HG03108 (cell line): ENCODE data around the gene CCL1.

Source experiments
- ATAC-seq: cut with Tn5 transposase; IDR thresholded peaks from one replicate; pipeline ENCODE4 v1.9.1; 2021; ENCODE audit warnings: moderate library complexity; ENCODE audit not compliant: unreplicated experiment

Gene CCL1

DNA sequence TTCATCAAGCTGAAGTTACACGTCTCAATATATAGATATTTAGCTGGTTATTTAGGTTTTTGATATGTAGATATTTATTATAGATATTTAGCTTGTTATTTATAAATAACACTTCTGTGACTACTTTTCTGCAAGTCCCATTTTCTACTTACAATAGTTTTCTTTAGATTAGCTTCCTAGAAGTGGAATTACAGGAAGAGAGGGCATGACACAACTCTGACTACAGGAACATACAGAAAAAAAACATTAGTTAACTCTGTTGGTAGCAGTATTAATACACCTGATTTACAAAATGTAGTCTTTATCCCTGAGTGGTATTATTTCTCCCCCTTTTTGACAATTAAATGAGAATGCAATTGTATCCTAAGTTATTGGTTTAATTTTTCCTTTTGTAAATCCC is 21.2 kb upstream of the CCL1 start:
- ATAC-seq = no peak

DNA sequence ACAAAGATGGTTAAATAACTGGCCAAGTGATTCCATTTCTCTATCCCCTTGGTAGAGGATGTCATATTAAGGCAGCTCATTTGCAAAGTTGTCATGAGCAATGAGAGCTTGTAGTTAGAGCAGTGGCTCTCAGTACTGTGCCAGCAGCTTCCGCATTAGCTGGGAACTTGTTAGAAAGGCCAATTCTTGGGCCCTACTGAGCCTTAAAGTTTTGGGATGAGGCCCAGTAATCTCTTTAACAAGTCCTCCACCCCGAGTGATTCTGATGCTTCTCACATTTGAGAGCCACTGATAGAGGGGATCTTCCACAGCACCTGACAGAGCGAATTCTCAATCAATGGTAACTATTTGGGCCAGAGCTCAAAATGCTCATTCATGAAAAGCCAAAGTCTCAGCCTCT is 20.2 kb upstream of the CCL1 start:
- no peak for ATAC-seq

DNA sequence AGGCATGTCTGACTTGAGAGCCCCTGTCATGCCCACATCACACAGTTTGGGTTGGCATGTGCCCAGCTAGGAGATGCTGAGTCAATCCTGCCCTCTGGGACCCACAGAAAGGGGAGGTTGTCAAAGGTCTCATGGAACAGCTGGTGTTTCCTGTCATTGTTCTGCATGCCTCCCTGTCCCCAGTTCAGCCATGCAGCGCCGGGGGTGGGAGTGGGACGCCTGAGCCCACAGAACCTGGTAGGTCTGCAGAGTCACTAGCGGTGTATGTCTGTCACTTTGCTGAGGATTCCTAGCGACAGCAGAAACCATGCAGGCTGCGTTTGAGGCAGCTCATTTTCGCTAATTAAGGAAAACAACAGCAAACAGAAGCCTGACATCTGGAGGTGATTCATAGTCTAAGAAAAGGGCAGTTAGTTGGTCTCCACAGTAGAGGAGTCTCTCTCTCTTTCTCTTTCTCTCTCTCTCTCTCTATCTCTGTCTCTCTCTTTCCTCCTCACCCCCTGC is 19.6 kb upstream of the CCL1 start:
- ATAC-seq = no peak

DNA sequence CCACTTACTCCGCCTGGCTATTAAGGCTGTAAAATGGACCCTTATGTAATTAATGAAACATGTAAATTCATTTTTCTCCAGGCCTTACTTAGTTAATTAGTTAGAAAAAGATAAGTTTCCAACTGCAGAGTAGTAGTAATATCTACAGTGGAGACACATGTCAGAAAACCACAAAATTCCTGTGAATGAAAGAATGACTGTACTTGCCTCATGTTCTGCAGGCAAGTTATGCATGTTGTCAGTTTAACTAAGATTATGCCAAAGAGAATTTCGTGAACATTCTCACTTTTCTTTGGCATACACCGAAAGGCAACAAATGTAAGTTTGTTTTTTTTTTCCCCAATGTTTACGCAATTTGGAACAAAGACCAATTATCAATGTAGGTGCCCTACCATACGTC is 16.8 kb upstream of the CCL1 start:
- no peak for ATAC-seq

DNA sequence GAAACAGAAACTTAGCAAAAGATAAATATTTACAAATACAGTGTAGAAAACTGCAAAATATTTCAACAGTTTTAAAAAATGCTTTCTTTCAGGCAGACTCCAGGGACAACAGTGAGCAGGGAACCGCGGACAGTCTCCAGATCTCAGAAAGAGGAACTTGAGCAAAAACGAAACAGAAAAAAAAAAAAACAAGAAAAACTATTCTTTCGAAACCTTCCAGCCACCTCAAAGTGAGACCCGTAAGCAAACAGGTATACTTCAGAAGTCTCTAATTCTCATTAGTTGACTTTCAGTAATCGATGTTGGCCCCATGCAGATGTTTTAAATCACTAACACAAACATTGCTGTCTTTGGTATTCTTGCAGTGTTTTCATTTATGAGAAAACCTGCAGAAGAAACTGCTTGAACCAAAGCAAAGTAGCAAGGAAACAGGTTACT is 15.7 kb upstream of the CCL1 start:
- ATAC-seq = peak; percentile 54

DNA sequence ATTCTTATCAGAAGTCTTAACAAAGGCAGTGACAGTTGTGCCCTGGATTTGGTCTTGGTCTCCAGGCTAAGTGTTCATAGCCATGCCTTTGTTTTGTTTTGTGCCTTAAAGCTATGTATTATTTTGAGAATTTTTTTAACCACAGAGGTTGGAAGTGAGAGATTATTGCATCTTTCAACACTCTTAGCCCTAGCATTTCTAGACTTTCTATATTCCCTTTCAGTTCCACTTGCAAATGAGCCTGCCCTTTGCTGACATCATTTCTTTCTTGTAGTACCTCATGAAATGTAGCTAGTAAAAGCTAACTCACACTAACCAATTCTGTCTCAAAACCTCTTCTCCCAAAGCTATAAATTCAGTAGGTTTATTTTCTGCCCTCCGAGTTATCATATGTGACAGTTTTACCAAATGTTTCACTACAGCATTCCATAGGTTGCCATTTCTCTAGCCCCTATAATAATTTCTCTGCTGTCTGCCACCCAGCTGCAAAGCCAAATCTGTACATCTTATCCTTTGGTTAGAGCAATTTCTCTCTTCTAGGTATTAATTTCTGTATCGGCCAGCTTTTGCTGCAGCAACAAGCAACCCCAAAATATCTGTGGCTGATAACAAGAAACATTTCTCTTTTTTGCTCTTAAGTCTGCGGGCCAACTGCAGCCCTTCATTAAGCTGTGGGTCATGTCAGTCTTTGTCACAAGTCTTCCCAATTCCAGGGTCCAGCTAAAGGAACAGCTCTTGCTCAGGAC is 14.2 kb upstream of the CCL1 start:
- peak; percentile 47 for ATAC-seq

DNA sequence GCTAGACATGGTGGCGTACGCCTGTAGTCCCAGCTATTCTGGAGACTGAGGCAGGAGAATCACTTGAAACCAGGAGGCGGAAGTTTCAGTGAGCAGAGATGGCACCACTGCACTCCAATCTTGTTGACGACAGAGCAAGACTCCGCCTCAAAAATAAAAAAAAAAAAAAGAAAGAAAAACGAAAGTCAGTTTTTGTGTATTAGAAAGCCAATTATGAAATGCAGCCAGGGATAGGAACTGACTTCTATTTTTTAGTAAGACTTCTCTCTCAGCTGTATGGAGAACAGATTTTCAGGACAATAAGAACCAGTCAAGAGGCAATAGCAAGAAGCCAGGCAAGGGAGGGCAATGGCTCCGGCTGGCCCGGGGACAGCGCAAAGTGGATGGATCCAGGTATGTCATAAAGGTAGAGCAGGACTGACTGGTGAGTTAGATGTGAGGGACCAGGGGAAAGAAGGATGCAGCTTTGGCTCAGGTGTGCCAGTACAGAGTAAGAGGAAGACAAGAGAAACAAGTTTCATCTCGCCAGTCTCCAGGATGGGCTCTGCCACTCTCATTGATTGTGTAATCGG is 12.5 kb upstream of the CCL1 start:
- ATAC-seq = no peak

DNA sequence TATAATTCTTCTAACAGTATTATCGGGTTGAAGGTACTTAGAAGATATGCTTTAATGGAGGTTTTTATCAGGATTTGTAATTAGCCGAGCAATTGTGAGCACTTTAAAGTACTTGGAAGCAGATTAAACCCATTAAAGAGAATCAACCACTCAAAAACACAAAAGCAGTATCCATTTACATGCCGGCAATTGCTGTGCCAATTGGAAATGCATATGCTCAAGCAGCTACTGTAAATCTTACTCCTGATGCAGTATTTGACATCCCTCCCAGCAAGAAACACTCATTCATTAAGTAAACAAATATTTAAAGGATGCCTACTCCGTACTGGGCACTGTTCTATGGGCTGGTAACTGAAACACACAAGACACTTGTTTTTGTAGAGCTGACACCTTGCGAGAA is 11.4 kb upstream of the CCL1 start:
- ATAC-seq = no peak

DNA sequence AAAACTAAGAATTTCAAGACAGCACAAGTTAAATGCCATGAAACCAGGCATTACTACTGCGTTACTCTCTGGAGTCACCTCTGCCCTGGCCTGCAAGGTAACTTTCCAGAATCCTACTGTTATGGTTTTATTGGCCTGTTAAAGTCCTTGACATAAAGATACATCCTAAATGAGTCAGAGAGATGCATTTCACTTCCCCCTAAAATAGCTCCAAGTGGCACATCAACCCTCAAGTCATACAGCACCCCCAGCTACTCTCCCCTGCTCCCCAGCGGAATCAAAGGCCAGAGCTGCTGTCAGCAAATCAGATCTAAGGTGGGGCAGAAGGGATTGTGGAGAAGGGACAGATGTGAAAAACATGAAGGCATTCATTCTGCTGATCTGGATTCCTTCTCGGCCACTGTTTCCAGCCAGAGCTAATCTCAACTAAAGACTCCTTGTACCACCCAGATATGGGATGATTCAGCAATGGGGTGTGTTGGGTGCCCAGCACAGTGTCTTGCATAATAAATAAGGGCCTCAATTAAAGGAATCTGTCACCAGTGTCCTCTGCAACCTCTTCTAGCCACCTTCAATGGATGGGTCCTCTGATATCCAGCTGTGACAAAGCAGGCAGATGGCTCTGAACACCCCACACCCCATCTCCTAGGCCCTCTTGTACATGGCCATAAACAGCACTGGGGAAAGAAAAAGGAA is 8.5 kb upstream of the CCL1 start:
- no peak for ATAC-seq

DNA sequence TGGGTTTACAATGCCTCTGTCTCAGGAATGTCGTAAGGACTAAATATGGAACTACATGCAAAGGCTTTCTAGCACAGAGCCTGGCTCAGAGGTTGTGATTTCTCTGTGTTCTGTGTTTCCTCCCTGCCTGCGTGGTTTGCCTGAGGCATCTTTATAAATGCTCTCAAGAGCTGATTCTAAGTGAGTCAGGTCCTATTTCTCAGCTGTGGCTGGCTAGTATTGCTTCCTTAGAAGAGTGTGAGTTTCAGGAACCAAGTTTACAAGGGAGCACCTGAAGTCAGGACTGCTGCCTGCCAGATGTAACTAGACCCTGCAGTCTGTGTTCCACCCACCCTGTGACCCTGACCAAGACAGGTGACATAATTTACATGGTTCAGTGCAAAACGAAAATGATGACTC is 8.0 kb upstream of the CCL1 start:
- ATAC-seq = no peak

DNA sequence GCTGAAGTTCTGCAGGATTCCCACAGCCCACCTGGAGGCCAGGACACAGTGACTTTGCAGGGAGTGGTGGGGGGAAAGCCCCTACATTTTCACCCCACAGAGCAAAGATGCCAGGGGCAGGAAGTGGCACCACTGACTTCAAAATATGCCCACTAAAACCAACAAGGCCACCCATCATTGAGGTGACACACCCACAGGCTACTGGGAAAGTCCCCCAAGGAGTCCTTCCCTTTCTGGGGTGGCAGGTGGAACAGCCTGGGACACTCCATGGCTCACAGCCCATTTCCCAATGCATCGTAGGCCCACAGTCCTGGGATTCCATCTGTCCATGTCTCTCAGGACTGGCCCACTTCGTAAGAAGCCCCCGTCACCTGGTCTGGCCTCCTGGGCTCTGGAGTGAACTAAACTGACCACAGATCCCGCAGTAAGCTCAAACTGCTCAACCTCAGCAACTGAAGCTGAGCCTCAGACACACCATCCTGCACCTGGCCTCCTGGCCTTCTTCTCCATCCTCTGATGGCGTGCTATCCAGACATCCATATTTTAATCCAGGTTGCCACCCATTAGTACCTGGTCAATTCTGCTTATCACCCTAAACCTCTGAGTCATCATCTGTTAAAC is 7.5 kb upstream of the CCL1 start:
- ATAC-seq = no peak

DNA sequence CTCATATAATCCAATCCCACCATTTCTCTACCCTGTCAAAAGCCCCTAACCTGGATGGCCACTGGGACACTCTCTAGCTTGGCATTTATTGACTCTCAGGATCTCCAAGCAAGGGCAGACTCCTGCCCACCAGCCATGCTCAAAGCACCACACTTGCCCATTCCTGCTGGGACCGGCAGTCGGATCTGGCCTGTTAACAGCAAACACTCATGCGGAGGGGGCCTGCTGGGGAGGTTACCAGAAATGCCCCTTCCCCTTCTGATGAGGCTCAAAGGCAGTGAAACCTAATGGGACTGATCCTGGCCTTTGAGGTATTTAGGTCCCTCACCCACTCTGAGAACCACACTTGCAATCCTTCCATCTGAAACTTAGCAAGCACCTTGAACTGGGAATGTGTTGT is 6.5 kb upstream of the CCL1 start:
- no peak for ATAC-seq

DNA sequence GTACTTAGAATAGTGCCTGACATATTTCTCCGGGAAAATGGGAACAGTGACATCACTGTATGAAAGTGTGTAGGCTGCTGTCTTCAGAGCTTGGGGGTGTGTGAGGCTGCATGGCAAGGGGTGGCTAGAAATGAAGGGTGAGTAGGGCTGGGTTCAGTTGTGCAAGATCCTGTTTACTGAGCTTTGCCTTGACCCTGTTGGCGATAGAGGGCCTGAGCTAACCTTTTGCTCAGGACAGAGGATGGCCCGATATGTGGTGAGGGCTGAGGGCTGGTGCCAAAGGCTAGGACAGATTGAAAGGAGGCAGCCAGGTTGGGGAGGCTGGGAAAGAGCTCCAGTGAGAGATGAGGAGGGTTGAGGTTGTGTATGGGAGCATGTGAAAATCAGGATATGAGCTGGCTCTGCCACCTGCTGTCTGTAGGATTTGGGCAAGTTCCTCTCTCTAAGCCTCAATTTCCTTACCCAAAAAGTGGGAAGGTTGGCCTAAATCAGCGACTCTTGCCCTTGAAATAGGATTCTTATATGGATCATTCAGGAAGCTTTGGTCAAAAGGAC is 6.0 kb upstream of the CCL1 start:
- ATAC-seq = no peak

DNA sequence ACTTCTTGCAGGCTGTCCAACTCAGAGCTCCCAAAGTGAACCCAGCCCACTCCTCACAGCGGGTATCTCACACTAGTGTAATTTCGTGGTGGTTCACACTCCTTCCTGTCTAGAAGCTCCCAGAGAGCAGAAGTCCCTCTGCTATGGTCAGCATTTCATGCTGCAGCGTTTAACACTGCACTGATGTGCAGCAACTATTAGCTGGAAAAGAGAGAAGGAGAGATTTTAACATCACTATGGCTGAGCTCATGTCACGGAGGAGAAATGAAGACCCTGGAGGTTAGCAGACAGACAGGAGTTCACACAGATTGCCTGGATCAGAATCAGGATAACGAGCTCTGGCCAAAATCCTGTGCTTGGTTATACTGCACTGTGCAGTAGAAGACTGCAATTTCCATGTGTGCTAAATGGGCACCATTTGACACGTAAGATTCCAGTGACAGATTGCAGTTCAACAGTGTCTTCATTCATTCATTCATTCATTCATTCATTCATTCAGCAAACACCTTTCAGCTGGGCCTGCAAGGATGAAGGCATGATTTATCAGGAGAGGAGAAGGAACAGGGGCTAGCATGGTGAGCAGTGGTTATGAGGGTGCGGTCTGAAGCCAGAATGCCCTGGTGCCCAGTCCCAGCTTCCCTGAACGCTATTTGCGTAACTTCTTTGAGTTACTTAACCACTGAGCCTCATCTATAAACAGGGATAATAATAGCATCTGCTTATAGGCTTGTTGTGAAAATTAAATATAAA is 5.3 kb upstream of the CCL1 start:
- no peak for ATAC-seq

DNA sequence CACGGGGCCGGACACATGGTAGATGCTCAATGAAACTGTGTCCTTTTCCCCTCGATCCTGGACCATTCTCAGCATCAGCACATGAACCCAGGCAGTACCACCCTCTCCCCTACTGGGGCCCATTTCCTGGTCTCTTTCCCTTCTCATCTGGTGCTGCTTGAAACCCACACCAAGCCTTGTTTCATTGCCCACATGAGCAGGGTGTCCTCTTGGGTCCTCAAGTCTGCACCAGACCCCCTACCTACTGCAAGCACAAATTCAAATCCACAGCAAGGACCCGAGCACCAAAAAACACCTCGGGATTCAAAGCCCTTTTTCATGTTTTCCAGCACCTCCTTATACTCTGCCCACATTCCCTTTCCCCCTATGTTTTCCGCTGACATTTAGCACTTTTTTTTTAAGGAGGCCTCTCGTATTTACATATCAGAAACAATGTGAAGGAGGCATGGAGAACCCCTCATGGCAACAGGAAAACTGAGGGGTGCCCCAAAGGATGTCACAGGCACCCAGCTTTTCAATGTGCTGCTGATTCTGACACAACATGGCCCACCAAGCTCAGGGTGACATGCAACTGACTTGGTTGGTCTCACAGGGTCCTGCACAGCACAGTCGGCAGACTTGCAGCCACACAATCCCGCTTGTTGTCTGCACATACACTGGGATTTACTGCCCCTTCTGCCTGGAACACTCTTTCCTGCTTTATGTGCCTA is 4.6 kb upstream of the CCL1 start:
- no peak for ATAC-seq

DNA sequence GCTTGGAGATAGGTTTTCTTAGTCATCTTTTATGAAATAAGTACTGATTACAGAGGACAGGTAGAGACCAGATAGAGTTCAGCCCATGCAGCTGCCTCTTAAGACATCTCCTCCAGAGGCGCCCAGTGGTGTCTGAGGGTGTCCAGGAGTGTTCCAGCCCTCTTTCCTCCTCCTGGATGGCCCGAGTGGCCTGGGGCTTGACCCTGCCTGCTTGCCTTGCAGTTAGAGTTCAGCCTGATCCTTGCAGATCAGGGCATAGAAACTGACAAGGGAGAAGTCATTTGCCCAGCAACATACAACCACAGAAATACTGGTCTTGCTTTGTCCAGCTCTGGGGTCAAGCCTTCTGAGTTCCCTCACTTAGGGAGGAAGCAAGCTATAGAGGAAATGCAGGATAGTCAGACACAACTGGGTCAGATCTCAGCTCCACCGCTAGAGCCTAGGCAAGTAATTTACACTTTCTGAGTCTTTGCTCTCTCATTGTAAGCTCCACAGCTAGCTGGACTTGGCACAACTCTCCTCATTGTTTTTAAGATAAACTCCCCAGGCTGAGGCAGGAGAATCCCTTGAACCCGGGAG is 3.6 kb upstream of the CCL1 start:
- ATAC-seq = no peak

DNA sequence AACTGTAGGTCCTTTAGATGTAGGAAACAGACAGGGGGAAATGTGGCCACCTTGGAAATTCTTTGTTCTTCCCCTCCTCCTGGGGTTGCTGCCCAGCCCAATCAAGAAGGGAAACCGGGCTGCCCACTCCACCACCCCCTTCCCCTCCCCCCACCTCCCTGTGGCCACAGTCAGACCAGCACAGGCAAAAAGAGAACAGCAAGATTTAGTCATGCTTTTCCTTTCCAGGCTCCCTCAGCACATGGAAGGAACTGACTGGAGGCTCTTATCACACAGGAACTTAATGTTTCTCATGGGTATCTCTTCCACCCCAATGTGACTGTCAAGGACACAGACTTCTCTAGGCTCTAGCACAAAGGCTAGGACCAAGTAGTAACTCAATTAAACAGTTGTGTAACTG is 3.0 kb upstream of the CCL1 start:
- ATAC-seq = no peak

DNA sequence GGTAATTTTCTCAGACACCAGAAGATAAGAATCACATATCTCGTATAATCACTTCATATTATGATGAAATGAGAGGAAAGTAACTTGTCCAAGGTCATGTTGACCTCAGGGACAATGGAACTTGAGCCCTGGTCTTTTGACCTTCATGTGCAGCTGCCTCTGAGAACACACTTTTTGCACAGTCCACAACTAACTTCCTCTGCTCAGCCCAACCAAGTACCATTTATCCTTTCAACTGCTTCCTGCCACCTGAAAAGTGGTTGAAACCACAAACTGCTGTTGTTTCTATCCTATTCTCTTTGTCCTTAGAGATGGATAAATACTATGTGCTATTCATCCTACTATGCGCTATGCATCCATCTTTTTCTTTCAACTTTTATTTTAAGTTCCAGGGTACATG is 2.3 kb upstream of the CCL1 start:
- ATAC-seq = no peak

DNA sequence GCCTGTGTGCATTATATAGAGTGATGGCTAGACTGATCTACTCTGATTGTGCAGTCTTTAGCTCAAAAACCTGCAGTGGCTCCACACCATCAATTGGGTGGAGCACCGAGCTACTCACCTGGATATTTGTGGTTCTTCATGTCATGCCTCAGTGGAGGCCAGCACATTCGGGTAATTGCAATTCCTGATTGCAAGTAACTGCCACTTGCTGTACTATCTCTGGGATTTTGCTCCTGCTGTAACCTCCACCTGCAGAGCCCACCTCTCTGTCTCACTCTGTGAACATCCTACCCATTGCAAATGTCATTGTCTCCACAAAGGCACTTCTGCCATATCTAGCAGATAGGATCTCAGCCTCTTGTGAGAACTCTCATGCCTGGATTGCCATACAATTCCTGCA is 1.7 kb upstream of the CCL1 start:
- no peak for ATAC-seq
